ENCODE data around the gene TTLL10.

TTLL10 gene

GRCh38 chr1:1210726-1211540 is 37.3 kb downstream of the TTLL10 start:
- no peak for DNase-seq

GRCh38 chr1:1211541-1212441 is 38.1 kb downstream of the TTLL10 start:
- DNase-seq: no peak

DNA sequence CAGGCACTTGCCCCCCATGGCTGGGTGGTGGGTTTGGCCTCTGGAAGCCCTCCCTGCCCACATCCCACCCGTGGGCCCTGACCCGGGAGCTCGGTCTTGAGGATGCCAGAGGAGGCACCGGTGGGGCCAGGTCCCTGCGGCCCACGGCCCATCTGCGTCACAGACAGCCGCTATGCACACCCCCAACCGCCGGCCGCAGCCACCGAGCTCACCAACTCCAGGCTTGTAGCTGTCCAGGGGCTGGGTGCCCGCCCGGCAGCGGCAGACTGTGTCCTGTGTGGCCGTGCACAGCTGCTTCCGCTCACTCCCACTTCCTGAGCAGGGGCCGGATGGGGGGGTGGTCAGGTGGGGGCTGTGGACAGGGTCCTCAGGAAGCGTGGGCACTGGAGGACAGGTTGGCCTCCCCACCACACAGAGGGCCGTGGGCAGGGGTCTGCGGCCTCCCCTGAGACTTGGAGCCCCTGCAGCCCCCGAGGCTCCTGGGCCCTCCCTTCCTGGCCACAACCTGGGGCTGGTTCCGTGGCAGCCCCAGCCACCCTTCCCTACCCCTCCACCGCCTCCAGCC is 39.2 kb downstream of the TTLL10 start:
- peak; percentile 41 for DNase-seq

- peak; percentile 31 for DNase-seq
These were observed 39.9 kb downstream of the TTLL10 start, which contains the start of gene TNFRSF4 for GRCh38 chr1:1213345-1214265. TNFRSF4 (minus strand) TSS chr1:1214153; CDS start chr1:1214127, 26 bp downstream.

- no peak for DNase-seq
These were observed 41.5 kb downstream of the TTLL10 start for GRCh38 chr1:1215080-1215676.

GRCh38 chr1:1215881-1216605 is 42.4 kb downstream of the TTLL10 start:
- no peak for DNase-seq

DNA sequence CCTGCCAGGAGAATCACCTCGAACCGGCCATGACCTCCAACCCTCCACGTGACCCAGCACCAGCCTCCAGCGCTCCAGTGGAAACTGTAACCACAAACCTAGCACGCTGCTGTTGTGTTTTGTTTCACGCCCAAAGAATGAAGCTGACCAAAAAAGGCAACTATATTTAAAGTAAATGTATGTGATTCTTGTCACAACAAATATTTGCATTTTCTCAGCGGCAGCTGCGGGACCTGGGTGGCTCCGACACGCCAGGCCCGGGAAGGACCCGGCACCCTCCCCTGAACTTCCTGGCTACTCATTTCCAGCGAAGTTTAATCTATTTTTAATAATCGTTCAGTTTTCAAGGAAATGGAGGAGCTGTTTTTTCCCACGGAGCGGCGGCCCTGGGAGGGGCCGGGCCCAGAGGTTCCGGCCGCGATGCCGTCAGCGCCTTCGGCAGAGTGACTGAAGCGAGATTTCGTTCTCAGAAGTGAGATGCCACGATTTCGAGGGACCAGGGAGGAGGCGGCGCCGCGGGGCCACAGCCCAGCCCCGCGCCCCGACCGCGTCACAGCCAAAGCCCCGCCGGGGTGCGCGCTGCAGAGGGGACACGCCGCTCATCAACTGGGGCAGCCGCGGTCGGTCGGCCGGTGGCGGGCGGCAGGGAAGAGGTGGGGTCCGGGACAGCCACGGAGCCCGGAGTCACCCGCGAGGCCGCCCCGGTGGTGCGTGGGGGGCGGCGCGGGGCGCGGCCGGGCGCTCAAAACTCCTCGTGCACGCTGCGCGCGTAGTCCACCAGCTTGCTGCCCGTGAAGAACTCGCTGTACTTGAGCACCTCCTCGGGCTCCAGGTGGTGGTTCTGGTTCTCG is 43.3 kb downstream of the TTLL10 start:
- peak; percentile 57 for DNase-seq

GRCh38 chr1:1217621-1218523 is 44.2 kb downstream of the TTLL10 start:
- no peak for DNase-seq

- DNase-seq: no peak
These were observed 45.0 kb downstream of the TTLL10 start for GRCh38 chr1:1218524-1219200.

GRCh38 chr1:1219341-1219740 is 45.7 kb downstream of the TTLL10 start:
- peak; percentile 60 for DNase-seq

- no peak for DNase-seq
These were observed 46.5 kb downstream of the TTLL10 start for GRCh38 chr1:1220197-1220596.

GRCh38 chr1:1221887-1222574 is 48.4 kb downstream of the TTLL10 start:
- DNase-seq: no peak

DNA sequence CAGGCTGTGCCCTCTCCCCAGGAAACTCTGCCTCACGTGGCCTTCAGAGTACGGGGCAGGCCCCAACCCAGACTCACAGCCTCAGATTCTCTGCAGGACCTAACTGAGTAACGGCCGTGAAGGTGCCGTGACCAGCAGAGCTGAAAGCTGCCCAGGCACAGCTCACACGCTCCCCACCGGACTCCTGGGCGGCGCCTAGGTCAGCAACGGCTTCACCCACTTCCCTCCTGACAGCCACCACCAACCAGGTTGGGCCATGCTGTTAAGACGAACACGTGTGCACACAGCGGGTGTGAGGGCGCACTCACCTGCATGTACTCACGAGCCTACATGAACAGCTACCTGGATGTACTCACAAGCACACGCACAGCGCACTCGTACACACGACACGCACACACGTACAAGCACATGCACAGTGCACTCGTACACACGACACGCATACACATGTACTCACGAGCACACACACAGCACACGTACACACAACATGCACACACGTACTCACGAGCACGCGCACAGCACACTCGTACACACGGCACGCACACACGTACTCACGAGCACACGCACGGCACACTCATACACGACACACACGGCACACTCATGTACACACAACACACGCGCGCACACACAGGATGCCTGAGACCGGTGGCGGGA is 49.0 kb downstream of the TTLL10 start:
- no peak for DNase-seq

- no peak for DNase-seq
These were observed 49.6 kb downstream of the TTLL10 start for GRCh38 chr1:1223321-1223720.

GRCh38 chr1:1223891-1224290 is 50.2 kb downstream of the TTLL10 start:
- no peak for DNase-seq

GRCh38 chr1:1225238-1225845 is 51.7 kb downstream of the TTLL10 start:
- DNase-seq: no peak

- DNase-seq: no peak
These were observed 52.2 kb downstream of the TTLL10 start for GRCh38 chr1:1225913-1226312.

Measured in activated CD4-positive, alpha-beta T cell treated with anti-CD3 and anti-CD28 coated beads, Interleukin-2, amount 50 U/mL, for 1 hour (primary cell).